ENCODE results near the gene ANKRD62.
"Not testable (repeated sequence)": the region's sequence is repeated elsewhere in the genome, so short reads cannot be mapped to it uniquely, and the experiment has no call there.

Gene ANKRD62

GRCh38 chr18:12138831-12139230 is 45.2 kb downstream of the ANKRD62 start:
- not testable (repeated sequence) for H3K9me3 ChIP-seq (replicated peaks; ENCODE audit: insufficient read depth, low read length); H3K27me3 ChIP-seq (replicated peaks; ENCODE audit: insufficient read depth, low read length); H3K9me2 ChIP-seq (replicated peaks; ENCODE audit: insufficient read depth, low read length); DNase-seq; H2AFZ ChIP-seq (ENCODE audit: low read length); H3K4me3 ChIP-seq (ENCODE audit: low read length); H3K9ac ChIP-seq (ENCODE audit: low read length); H3F3A ChIP-seq (ENCODE audit: insufficient read depth, low read length); H4K20me1 ChIP-seq (ENCODE audit: insufficient read depth, low read length); H3K79me2 ChIP-seq (ENCODE audit: low read length); H3K36me3 ChIP-seq (replicated peaks; ENCODE audit: insufficient read depth, low read length); H3K4me2 ChIP-seq (ENCODE audit: low read depth, low read length); H3K4me1 ChIP-seq (ENCODE audit: low read length); H3K27ac ChIP-seq (ENCODE audit: low read length)

- H3K9me2 ChIP-seq (replicated peaks; ENCODE audit: insufficient read depth, low read length); DNase-seq; H3F3A ChIP-seq (ENCODE audit: insufficient read depth, low read length); H3K9ac ChIP-seq (ENCODE audit: low read length); H3K4me3 ChIP-seq (ENCODE audit: low read length); H3K9me3 ChIP-seq (replicated peaks; ENCODE audit: insufficient read depth, low read length); H3K27me3 ChIP-seq (replicated peaks; ENCODE audit: insufficient read depth, low read length); H2AFZ ChIP-seq (ENCODE audit: low read length); H3K36me3 ChIP-seq (replicated peaks; ENCODE audit: insufficient read depth, low read length); H3K79me2 ChIP-seq (ENCODE audit: low read length); H3K4me1 ChIP-seq (ENCODE audit: low read length); H4K20me1 ChIP-seq (ENCODE audit: insufficient read depth, low read length); H3K27ac ChIP-seq (ENCODE audit: low read length); H3K4me2 ChIP-seq (ENCODE audit: low read depth, low read length): not testable (repeated sequence)
Measured at GRCh38 chr18:12140866-12141265, 47.2 kb downstream of the ANKRD62 start.

- not testable (repeated sequence) for H3K36me3 ChIP-seq (replicated peaks; ENCODE audit: insufficient read depth, low read length); H3K4me1 ChIP-seq (ENCODE audit: low read length); H3K9me2 ChIP-seq (replicated peaks; ENCODE audit: insufficient read depth, low read length); H3K9ac ChIP-seq (ENCODE audit: low read length); H3K27ac ChIP-seq (ENCODE audit: low read length); H2AFZ ChIP-seq (ENCODE audit: low read length); H3K4me3 ChIP-seq (ENCODE audit: low read length); H3K4me2 ChIP-seq (ENCODE audit: low read depth, low read length); H3F3A ChIP-seq (ENCODE audit: insufficient read depth, low read length); H3K9me3 ChIP-seq (replicated peaks; ENCODE audit: insufficient read depth, low read length); H3K79me2 ChIP-seq (ENCODE audit: low read length); H3K27me3 ChIP-seq (replicated peaks; ENCODE audit: insufficient read depth, low read length); H4K20me1 ChIP-seq (ENCODE audit: insufficient read depth, low read length); DNase-seq
Measured at GRCh38 chr18:12141778-12142177, 48.1 kb downstream of the ANKRD62 start.

GRCh38 chr18:12149431-12149830 is 55.8 kb downstream of the ANKRD62 start:
- not testable (repeated sequence) for H3K9ac ChIP-seq (ENCODE audit: low read length); H2AFZ ChIP-seq (ENCODE audit: low read length); H4K20me1 ChIP-seq (ENCODE audit: insufficient read depth, low read length); H3K79me2 ChIP-seq (ENCODE audit: low read length); H3K36me3 ChIP-seq (replicated peaks; ENCODE audit: insufficient read depth, low read length); H3K9me3 ChIP-seq (replicated peaks; ENCODE audit: insufficient read depth, low read length); DNase-seq; H3K4me1 ChIP-seq (ENCODE audit: low read length); H3K9me2 ChIP-seq (replicated peaks; ENCODE audit: insufficient read depth, low read length); H3K27me3 ChIP-seq (replicated peaks; ENCODE audit: insufficient read depth, low read length); H3K27ac ChIP-seq (ENCODE audit: low read length); H3K4me3 ChIP-seq (ENCODE audit: low read length); H3K4me2 ChIP-seq (ENCODE audit: low read depth, low read length); H3F3A ChIP-seq (ENCODE audit: insufficient read depth, low read length)

GRCh38 chr18:12154361-12154760 is 60.7 kb downstream of the ANKRD62 start:
- no peaks in the 10 kb centered on the region for H4K20me1 ChIP-seq (ENCODE audit: insufficient read depth, low read length)
- no peaks in the 10 kb centered on the region for H3K9me2 ChIP-seq (replicated peaks; ENCODE audit: insufficient read depth, low read length)
- H3F3A ChIP-seq (ENCODE audit: insufficient read depth, low read length), result no peaks in the 10 kb centered on the region
- H3K36me3 ChIP-seq (replicated peaks; ENCODE audit: insufficient read depth, low read length), result no peaks in the 10 kb centered on the region
- no peak overlapping the region for H3K9ac ChIP-seq (ENCODE audit: low read length)
- TF ChIP-seq EZH2 (optimal IDR thresholded peaks at IDR 0.05; ENCODE audit: low read depth, low read length) (no peak), EZH2phosphoT487 (IDR thresholded peaks at IDR 0.05; ENCODE audit: low read length) (no peak), CTCF (IDR thresholded peaks at IDR 0.05; ENCODE audit: low read length) (no peak)
- no peaks in the 10 kb centered on the region for H3K79me2 ChIP-seq (ENCODE audit: low read length)
- H3K27me3 ChIP-seq (replicated peaks; ENCODE audit: insufficient read depth, low read length), result no peaks in the 10 kb centered on the region
- no peaks in the 10 kb centered on the region for H3K9me3 ChIP-seq (replicated peaks; ENCODE audit: insufficient read depth, low read length)
- no peaks in the 10 kb centered on the region for H3K4me1 ChIP-seq (ENCODE audit: low read length)
- no peak overlapping the region for H3K27ac ChIP-seq (ENCODE audit: low read length)
- no peak overlapping the region for H3K4me2 ChIP-seq (ENCODE audit: low read depth, low read length)
- no peak overlapping the region for H2AFZ ChIP-seq (ENCODE audit: low read length)
- no peak overlapping the region for H3K4me3 ChIP-seq (ENCODE audit: low read length)
- no peak for DNase-seq

All from MM.1S (cell line).